Activated T-helper 1 cell treated with Interleukin-2 at 50 U/mL for 16 hours (primary cell): ENCODE measurements around the gene LCTL.

Source experiments
- DNase-seq: peaks from one replicate; pipeline ENCODE4 v3.0.0-alpha.2; 2020; ENCODE audit warnings: low read depth

The LCTL gene

GRCh38 chr15:66565741-66566144 is at the start of gene LCTL:
Gene LCTL (minus strand): TSS chr15:66565998. CDS start chr15:66565365, 633 bp downstream.
- DNase-seq: no peak

GRCh38 chr15:66614951-66615760 is 49.4 kb upstream of the LCTL start:
- no peak for DNase-seq

- DNase-seq: no peak
These were observed 48.7 kb upstream of the LCTL start for GRCh38 chr15:66614456-66614855.

- DNase-seq: no peak
These were observed 47.9 kb upstream of the LCTL start for GRCh38 chr15:66613743-66614142.

GRCh38 chr15:66611257-66612053 is 45.7 kb upstream of the LCTL start:
- no peak for DNase-seq

- no peak for DNase-seq
These were observed 44.1 kb upstream of the LCTL start for GRCh38 chr15:66609876-66610275.

- no peak for DNase-seq
These were observed 43.1 kb upstream of the LCTL start for GRCh38 chr15:66608881-66609280.

- no peak for DNase-seq
These were observed 42.4 kb upstream of the LCTL start for GRCh38 chr15:66608159-66608558.

- DNase-seq: peak; percentile 30
These were observed 37.7 kb upstream of the LCTL start for GRCh38 chr15:66603301-66604179.

- no peak for DNase-seq
These were observed 35.7 kb upstream of the LCTL start for GRCh38 chr15:66601521-66601920.

- no peak for DNase-seq
These were observed 34.4 kb upstream of the LCTL start for GRCh38 chr15:66600240-66600627.

- no peak for DNase-seq
These were observed 33.9 kb upstream of the LCTL start for GRCh38 chr15:66599536-66600239.

GRCh38 chr15:66598095-66598815 is 32.5 kb upstream of the LCTL start:
- DNase-seq: no peak

- no peak for DNase-seq
These were observed 30.2 kb upstream of the LCTL start for GRCh38 chr15:66595931-66596545.

- DNase-seq: no peak
These were observed 29.5 kb upstream of the LCTL start for GRCh38 chr15:66595332-66595731.

- no peak for DNase-seq
These were observed 29.0 kb upstream of the LCTL start for GRCh38 chr15:66594836-66595235.

- DNase-seq: no peak
These were observed 28.5 kb upstream of the LCTL start for GRCh38 chr15:66594344-66594743.

GRCh38 chr15:66593219-66593780 is 27.5 kb upstream of the LCTL start:
- no peak for DNase-seq

GRCh38 chr15:66592505-66593218 is 26.9 kb upstream of the LCTL start:
- no peak for DNase-seq
